ENCODE measurements around the gene SORCS3.

The SORCS3 gene

GRCh38 chr10:105258036-105258673, 617.1 kb downstream of the SORCS3 start:
- Histone ChIP-seq H3K4me3 (ENCODE audit: low read length) (no peak overlapping the region), H3K4me1 (ENCODE audit: control insufficient read depth, insufficient read depth, low read length) (no peaks in the 10 kb centered on the region), H3K9me3 (replicated peaks; ENCODE audit: low read length) (peaks cover 2% of the 10 kb centered on the region), H3K27me3 (ENCODE audit: control insufficient read depth, insufficient read depth, low read length) (no peaks in the 10 kb centered on the region), H3K4me2 (ENCODE audit: low read length) (no peak overlapping the region), H3K9ac (ENCODE audit: low read depth, low read length) (no peak overlapping the region), H3K36me3 (ENCODE audit: insufficient read depth, low read length) (no peaks in the 10 kb centered on the region)

GRCh38 chr10:105258674-105259065, 617.6 kb downstream of the SORCS3 start:
- Histone ChIP-seq H3K4me2 (ENCODE audit: low read length) (no peak overlapping the region), H3K4me1 (ENCODE audit: control insufficient read depth, insufficient read depth, low read length) (no peaks in the 10 kb centered on the region), H3K9ac (ENCODE audit: low read depth, low read length) (no peak overlapping the region), H3K9me3 (replicated peaks; ENCODE audit: low read length) (peaks cover 2% of the 10 kb centered on the region), H3K36me3 (ENCODE audit: insufficient read depth, low read length) (no peaks in the 10 kb centered on the region), H3K27me3 (ENCODE audit: control insufficient read depth, insufficient read depth, low read length) (no peaks in the 10 kb centered on the region), H3K4me3 (ENCODE audit: low read length) (no peak overlapping the region)

- Histone ChIP-seq H3K27me3 (ENCODE audit: control insufficient read depth, insufficient read depth, low read length) (no peaks in the 10 kb centered on the region), H3K9me3 (replicated peaks; ENCODE audit: low read length) (peaks cover 2% of the 10 kb centered on the region), H3K4me2 (ENCODE audit: low read length) (no peak overlapping the region), H3K9ac (ENCODE audit: low read depth, low read length) (no peak overlapping the region), H3K4me3 (ENCODE audit: low read length) (no peak overlapping the region), H3K4me1 (ENCODE audit: control insufficient read depth, insufficient read depth, low read length) (no peaks in the 10 kb centered on the region), H3K36me3 (ENCODE audit: insufficient read depth, low read length) (no peaks in the 10 kb centered on the region)
Observed at GRCh38 chr10:105259201-105259600, 618.1 kb downstream of the SORCS3 start.

- Histone ChIP-seq H3K9ac (ENCODE audit: low read depth, low read length) (no peak overlapping the region), H3K4me3 (ENCODE audit: low read length) (no peak overlapping the region), H3K4me1 (ENCODE audit: control insufficient read depth, insufficient read depth, low read length) (no peaks in the 10 kb centered on the region), H3K27me3 (ENCODE audit: control insufficient read depth, insufficient read depth, low read length) (no peaks in the 10 kb centered on the region), H3K4me2 (ENCODE audit: low read length) (no peak overlapping the region), H3K36me3 (ENCODE audit: insufficient read depth, low read length) (no peaks in the 10 kb centered on the region), H3K9me3 (replicated peaks; ENCODE audit: low read length) (peaks cover under 1% of the 10 kb centered on the region)
Observed at GRCh38 chr10:105262666-105263065, 621.6 kb downstream of the SORCS3 start.

- H3K27me3 ChIP-seq (ENCODE audit: control insufficient read depth, insufficient read depth, low read length) = no peaks in the 10 kb centered on the region
- H3K4me3 ChIP-seq (ENCODE audit: low read length) = no peak overlapping the region
- no peaks in the 10 kb centered on the region for H3K4me1 ChIP-seq (ENCODE audit: control insufficient read depth, insufficient read depth, low read length)
- H3K36me3 ChIP-seq (ENCODE audit: insufficient read depth, low read length) = no peaks in the 10 kb centered on the region
- H3K9me3 ChIP-seq (replicated peaks; ENCODE audit: low read length) = peaks cover 5% of the 10 kb centered on the region
- no peak overlapping the region for H3K9ac ChIP-seq (ENCODE audit: low read depth, low read length)
- H3K4me2 ChIP-seq (ENCODE audit: low read length) = no peak overlapping the region
Observed at GRCh38 chr10:105266966-105267539, 626.0 kb downstream of the SORCS3 start.

- Histone ChIP-seq H3K36me3 (ENCODE audit: insufficient read depth, low read length) (no peaks in the 10 kb centered on the region), H3K4me3 (ENCODE audit: low read length) (no peak overlapping the region), H3K4me1 (ENCODE audit: control insufficient read depth, insufficient read depth, low read length) (no peaks in the 10 kb centered on the region), H3K9ac (ENCODE audit: low read depth, low read length) (no peak overlapping the region), H3K4me2 (ENCODE audit: low read length) (no peak overlapping the region), H3K27me3 (ENCODE audit: control insufficient read depth, insufficient read depth, low read length) (no peaks in the 10 kb centered on the region), H3K9me3 (replicated peaks; ENCODE audit: low read length) (peaks cover 5% of the 10 kb centered on the region)
Observed at GRCh38 chr10:105268961-105269360, 627.9 kb downstream of the SORCS3 start.

- Histone ChIP-seq H3K4me1 (ENCODE audit: control insufficient read depth, insufficient read depth, low read length) (no peaks in the 10 kb centered on the region), H3K27me3 (ENCODE audit: control insufficient read depth, insufficient read depth, low read length) (no peaks in the 10 kb centered on the region), H3K36me3 (ENCODE audit: insufficient read depth, low read length) (no peaks in the 10 kb centered on the region), H3K4me2 (ENCODE audit: low read length) (no peak overlapping the region), H3K4me3 (ENCODE audit: low read length) (no peak overlapping the region), H3K9me3 (replicated peaks; ENCODE audit: low read length) (peaks cover 5% of the 10 kb centered on the region), H3K9ac (ENCODE audit: low read depth, low read length) (no peak overlapping the region)
Observed at GRCh38 chr10:105269689-105270088, 628.6 kb downstream of the SORCS3 start.

GRCh38 chr10:105274556-105275070, 633.5 kb downstream of the SORCS3 start:
- H3K4me2 ChIP-seq (ENCODE audit: low read length) = no peak overlapping the region
- no peaks in the 10 kb centered on the region for H3K27me3 ChIP-seq (ENCODE audit: control insufficient read depth, insufficient read depth, low read length)
- H3K9me3 ChIP-seq (replicated peaks; ENCODE audit: low read length) = peaks cover 6% of the 10 kb centered on the region
- H3K36me3 ChIP-seq (ENCODE audit: insufficient read depth, low read length) = no peaks in the 10 kb centered on the region
- no peak overlapping the region for H3K4me3 ChIP-seq (ENCODE audit: low read length)
- H3K4me1 ChIP-seq (ENCODE audit: control insufficient read depth, insufficient read depth, low read length) = no peaks in the 10 kb centered on the region
- no peak overlapping the region for H3K9ac ChIP-seq (ENCODE audit: low read depth, low read length)

GRCh38 chr10:105278439-105278838, 637.3 kb downstream of the SORCS3 start:
- peaks cover 4% of the 10 kb centered on the region for H3K9me3 ChIP-seq (replicated peaks; ENCODE audit: low read length)
- no peak overlapping the region for H3K4me3 ChIP-seq (ENCODE audit: low read length)
- no peaks in the 10 kb centered on the region for H3K27me3 ChIP-seq (ENCODE audit: control insufficient read depth, insufficient read depth, low read length)
- H3K36me3 ChIP-seq (ENCODE audit: insufficient read depth, low read length) = no peaks in the 10 kb centered on the region
- no peak overlapping the region for H3K9ac ChIP-seq (ENCODE audit: low read depth, low read length)
- H3K4me1 ChIP-seq (ENCODE audit: control insufficient read depth, insufficient read depth, low read length) = no peaks in the 10 kb centered on the region
- H3K4me2 ChIP-seq (ENCODE audit: low read length) = no peak overlapping the region

GRCh38 chr10:105279101-105279500, 638.0 kb downstream of the SORCS3 start:
- H3K4me3 ChIP-seq (ENCODE audit: low read length) = no peak overlapping the region

GRCh38 chr10:105280895-105281294, 639.8 kb downstream of the SORCS3 start:
- Histone ChIP-seq H3K27me3 (ENCODE audit: control insufficient read depth, insufficient read depth, low read length) (no peaks in the 10 kb centered on the region), H3K36me3 (ENCODE audit: insufficient read depth, low read length) (no peaks in the 10 kb centered on the region), H3K9me3 (replicated peaks; ENCODE audit: low read length) (peaks cover 4% of the 10 kb centered on the region), H3K9ac (ENCODE audit: low read depth, low read length) (no peak overlapping the region), H3K4me3 (ENCODE audit: low read length) (no peak overlapping the region), H3K4me1 (ENCODE audit: control insufficient read depth, insufficient read depth, low read length) (no peaks in the 10 kb centered on the region), H3K4me2 (ENCODE audit: low read length) (no peak overlapping the region)

More at GRCh38 chr10:105279101-105279500, 638.0 kb downstream of the SORCS3 start:
- H3K9me3 ChIP-seq (replicated peaks; ENCODE audit: low read length) = peaks cover 4% of the 10 kb centered on the region
- H3K36me3 ChIP-seq (ENCODE audit: insufficient read depth, low read length) = no peaks in the 10 kb centered on the region
- no peaks in the 10 kb centered on the region for H3K4me1 ChIP-seq (ENCODE audit: control insufficient read depth, insufficient read depth, low read length)
- no peak overlapping the region for H3K4me2 ChIP-seq (ENCODE audit: low read length)
- no peaks in the 10 kb centered on the region for H3K27me3 ChIP-seq (ENCODE audit: control insufficient read depth, insufficient read depth, low read length)
- H3K9ac ChIP-seq (ENCODE audit: low read depth, low read length) = no peak overlapping the region

All from skeletal muscle satellite cell (primary cell).